Glomerular visceral epithelial cell (primary cell): ENCODE measurements around the gene HNRNPDL.
"Not testable (repeated sequence)": the region's sequence is repeated elsewhere in the genome, so short reads cannot be mapped to it uniquely, and the experiment has no call there.

Experiments used
- DNase-seq: peaks from one replicate; pipeline ENCODE4 v3.0.0-alpha.2; 2016; ENCODE audit errors: extremely low spot score

Gene HNRNPDL

DNA sequence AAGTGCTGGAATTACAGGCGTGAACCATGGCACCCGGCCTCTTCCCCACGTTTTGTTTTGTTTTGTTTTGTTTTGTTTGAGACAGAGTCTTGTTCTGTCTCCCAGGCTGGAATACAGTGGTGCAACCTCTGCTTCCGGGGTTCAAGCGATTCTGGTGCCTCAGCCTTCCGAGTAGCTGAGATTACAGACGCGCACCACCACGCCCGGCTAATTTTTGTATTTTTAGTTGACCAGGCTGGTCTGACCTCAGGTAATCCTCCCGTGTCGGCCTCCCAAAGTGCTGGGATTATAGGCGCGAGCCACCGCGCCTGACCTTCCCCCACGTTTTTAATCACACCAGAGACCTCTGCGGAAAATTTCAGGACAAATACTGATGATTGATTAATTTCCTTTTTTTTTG, 2.3 kb upstream of the HNRNPDL start:
- no peak for DNase-seq

DNA sequence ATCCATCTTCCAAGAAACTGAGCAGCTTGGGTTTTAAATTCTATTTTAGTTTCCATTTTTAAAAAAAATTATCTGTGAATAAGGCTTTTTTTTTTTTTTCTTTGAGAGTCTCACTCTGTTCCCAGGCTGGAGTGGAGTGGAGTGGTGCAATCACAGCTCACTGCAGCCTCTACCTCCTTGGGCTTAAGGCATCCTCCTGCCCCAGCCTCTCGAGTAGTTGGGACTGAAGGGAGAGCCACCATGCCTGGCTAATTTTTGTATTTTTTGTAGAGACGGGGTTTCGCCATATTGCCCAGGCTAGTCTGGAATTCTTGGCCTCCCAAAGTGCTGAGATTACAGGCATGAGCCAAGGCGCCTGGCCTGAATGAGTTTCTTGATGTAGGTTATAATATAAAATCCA, 1.6 kb upstream of the HNRNPDL start:
- no peak for DNase-seq

DNA sequence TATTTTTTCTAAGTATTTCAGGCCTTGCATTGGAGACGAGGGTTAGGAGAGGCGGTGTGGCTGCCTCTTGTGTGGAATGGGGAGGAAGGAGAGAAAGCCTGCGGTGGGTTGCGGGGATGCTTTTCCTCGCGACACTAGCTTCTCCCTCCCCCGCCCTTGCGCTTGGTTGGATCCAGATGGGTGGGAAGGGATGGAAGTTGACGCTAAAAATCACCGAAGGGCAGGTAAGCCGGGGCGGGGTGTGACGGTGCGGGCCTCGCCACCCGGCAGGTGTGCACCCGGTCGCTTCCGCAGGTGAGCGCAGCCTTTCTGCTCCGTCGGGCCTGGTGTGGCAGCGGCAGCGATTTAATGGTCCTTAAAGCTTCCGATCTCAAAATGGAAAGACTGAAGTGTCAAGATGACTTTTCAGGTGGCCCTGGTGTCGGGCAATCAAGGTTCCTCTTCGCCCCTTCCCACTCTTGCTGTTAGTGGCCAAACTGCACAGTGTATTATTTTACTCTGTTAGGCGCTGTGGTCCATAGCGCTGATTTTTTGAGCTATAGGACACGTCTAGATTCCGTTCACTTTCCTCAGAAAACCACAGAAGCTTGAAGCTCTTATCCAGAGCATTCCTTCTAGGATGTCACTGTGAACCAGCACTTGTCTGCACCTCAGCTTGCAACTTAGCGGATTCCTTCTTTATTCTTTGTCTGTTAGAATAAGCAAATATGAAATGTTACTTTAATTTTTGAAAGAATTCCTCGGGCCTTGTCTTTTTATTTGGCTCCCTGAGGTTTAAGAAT, 893 bp upstream of the HNRNPDL start:
- DNase-seq = peak; percentile 21

DNA sequence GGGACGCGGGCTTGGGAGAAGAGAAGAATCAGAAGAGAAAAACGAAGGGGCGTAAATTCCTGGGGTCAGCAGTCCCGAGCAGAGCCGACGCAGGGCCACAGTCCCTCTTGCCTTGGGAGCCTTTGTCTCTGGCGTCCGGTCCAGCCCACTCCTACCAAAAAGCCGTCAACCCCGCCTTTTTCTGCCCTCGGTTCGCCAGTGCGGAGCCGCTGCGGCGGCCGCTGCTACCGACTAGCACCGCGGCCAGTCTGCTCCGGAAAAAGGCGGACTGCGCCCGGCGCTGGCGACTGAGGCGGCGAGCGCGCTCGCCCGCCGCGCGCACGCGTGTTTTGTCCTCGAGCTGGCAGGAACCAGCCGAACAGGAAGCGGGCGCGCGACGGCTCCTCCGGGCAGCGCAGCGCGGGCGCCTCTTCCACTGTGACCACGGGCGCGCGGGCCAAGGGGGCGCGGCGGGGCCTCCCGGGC, 502 bp downstream of the HNRNPDL start:
- no peak for DNase-seq

DNA sequence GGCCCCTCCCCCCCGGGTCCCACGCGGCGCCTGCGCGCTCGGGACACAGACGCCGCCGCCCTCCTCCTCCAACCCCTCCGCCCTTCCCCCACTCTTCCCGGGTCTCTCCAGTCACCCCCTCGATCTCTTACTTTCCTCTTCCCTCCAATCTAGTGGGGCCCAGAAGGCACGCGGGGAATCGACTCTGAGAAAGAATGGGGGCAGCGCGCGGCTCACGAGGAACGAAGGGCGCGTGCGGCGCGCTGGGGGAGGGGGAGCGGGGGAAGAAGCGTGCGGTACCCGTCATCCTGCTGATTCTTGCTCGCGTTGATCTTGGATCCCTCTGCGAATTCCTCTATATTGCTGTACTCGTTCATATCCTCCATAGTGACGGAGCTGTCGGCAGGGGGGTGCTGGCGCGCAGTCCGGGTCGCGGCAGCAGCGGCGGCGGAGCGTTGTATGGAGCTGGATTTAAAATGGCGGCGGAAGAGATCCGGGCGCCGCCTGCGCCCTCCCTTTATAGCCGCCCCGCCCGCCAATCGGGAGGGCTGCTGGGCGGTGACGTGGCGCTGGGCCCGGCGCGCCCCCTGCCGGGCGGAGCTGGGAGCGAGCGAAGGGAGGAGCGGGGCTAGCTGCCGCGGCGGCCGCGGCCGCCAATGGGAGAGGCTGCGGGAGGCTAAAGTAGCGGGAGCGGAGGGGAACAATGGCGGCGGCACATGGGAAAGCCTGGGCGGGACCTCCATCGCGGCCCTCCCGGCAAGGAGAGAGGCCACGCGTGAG, 1.1 kb downstream of the HNRNPDL start:
- DNase-seq = peak; percentile 96

DNA sequence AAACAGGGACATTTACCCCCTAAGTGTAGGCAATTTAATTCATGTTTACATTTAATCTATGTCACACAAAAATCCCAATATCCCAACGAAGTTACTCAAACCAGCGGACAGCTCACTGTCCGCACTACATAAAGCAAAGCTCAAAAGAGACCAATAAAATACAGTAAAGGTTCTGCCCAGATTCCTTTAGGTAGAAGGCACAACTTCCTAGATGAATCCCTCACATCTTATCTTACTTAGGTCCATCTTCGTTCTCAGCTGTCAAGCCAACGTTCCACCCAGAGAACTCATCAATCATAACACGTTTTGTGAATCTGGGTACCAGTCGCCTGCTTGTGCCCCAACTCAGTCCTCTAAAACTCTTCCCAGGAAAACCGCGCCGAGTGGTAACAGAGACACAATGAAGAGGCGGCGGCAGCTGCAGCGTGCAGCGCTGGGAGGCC, 1.7 kb downstream of the HNRNPDL start:
- DNase-seq = no peak

DNA sequence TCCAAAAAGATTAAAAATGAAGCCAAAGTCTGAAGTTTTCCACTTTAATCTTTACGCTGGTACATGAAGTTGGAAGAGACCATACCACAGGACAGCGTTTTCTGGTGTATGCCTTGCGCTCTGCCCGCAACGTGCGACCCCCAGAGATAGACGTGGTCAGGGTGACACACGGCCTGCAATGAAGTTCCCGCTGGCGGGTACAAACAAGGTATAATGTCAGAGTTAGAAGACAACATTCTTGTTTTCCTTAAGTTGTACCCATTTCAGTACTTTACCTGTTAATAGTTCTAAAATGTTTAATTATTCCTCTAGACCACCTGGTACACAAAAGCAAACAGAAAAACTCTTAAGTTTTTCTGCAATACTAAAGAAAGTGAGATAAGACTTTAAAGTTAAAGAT, 4.8 kb downstream of the HNRNPDL start:
- DNase-seq = no peak

DNA sequence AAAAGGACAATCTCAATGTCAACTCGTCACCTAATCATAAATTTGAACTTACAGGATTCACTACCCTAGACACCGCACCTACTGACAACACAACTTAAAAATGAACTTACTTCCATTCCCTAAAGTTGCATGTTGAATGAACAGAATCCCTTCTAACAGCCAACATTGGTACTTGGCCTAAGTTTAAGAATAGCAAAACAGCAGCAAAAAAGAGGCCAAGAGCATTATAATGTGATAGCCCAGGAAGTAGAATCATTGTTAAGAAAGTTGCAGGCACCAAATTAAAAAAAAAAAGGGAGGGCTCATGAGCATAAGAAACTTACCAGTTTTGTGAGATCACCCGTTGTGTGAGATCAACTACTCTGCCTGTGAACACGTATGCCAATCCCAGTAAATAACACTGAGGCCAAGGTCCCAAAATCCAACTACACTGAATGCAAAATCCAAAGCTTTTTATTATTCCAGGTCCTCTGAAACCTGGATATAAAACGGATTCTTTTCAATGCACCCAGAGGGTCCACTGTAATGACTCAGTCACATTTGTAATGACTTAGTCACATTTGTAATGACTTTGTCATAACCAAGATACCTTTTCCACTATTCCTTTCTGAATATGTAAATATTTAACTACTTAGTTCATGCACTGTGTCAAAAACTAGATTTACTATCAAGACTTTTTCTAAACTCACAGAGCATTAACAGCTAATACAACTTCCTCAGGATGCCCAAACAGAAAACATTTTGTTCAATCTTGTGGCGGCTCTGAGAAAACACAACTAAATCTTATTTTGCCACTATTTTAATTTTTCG, 6.8 kb downstream of the HNRNPDL start:
- DNase-seq = peak; percentile 74

DNA sequence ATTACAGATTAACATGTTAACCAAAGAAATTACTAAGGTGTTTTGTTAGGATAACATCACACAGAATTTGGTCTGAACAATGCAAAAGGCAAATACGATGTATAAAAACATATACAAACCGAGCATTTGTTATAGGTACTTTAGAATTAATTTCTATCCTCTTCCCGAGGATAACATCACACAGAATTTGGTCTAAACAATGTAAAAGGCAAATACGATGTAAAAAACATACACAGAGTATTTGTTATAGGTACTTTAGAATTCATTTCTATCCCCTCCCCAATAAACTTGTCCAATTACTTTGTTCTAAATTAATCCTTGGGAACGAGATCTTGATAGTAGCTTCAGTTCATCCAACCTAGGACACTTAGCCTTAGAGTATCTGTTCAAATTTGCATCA, 7.6 kb downstream of the HNRNPDL start:
- no peak for DNase-seq

DNA sequence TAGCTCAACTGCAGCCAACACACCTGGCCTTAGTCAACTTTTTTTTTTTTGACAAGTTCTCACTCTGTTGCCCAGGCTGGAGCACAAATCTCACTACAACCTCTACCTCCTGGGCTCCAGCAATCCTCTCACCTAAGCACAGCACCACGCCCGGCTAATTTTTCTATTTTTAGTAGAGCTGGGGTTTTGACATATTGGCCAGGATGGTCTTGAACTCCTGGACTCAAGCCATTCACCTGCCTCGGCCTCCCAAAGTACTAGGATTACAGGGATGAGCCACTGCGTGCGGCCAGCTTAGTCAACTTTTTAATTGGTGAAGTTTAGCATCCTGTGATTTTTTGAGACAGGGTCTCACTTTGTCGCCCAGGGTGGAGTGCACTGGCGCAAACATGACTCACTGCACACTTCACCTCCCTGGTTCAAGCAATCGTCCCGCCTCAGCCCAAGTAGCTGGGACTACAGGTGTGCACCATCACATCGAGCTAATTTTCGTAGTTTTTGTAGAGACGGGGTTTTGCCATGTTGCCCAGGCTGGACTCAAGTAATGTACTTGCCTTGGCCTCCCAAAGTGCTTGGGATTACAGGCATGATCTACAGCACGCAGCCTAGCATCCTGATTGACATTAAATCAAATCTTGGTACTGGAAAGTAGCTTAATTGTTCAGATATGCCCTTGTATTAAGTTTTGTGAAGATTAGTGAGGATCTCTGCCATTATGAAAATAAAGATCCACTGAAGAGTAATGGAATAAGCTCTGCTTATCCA, 8.3 kb downstream of the HNRNPDL start:
- DNase-seq = peak; percentile 24

DNA sequence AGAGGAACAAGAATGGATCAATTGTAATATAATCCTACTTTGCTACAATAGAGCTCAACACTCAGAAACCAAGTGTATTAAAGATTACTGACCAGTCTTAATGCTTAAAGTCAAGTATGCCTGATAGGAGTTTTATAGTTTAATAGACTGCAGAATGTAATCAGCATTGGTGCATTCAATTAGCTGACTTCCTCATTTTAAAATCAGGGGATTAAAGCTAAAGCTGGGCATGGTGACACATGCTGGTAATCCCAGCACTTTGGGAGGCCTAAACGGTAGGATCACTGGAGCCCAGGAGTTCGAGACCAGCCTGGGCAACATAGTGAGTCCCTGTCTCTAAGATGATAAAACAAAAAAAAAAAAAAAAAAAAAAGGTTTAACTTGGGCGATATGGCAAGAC, 10.8 kb downstream of the HNRNPDL start:
- no peak for DNase-seq

DNA sequence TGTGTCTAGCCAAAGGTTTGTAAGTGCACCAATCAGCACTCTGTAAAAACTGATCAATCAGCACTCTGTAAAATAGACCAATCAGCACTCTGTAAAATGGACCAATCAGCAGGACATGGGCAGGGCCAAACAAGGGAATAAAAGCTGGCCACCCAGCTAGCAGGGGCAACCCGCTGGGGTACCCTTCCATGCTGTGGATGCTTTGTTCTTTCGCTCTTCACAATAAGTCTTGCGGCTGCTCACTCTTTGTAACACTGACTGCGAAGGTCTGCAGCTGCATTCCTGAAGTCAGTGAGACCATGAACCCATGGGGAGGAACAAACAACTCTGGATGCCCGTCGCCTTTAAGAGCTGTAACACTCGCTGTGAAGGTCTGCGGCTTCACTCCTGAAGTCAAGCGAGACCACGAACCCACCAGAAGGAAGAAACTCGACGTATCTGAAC, 14.3 kb downstream of the HNRNPDL start:
- DNase-seq = no peak

DNA sequence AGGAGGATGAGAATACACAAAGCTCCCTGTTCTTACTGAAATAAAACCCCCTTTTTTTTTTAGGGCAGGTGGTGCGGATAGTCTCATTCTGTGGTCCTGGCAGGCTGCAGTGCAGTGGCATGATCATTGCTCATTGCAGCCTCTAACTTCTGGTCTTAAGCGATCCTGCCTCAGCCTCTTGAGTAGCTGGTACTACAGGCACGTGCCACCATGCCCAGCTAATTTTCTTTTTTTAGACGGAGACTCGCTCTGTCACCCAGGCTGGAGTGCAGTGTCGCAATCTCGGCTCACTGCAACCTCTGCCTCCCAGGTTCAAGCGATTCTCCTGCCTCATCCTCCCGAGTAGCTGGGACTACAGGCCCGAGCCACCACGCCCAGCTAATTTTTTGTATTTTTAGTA, 15.2 kb downstream of the HNRNPDL start:
- not testable (repeated sequence) for DNase-seq

DNA sequence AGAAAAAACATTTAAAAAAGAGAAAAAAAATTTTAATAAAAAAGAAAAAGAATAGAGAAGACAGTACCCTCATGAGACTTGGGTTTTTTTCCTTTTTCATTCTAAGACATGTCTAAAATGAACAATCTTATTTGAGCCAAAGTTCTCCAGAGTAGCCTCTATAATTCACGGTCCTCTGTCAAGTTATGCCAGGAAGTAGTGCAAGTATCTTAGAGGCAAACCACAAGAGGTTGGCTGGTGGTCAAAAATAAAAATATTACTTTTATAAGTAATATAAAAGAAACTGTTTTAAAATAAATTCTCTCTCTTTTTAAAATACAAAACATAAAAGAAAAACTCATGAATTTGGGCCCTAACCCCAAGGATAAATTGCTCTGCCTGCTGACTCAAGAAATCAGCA, 26.5 kb downstream of the HNRNPDL start:
- no peak for DNase-seq

DNA sequence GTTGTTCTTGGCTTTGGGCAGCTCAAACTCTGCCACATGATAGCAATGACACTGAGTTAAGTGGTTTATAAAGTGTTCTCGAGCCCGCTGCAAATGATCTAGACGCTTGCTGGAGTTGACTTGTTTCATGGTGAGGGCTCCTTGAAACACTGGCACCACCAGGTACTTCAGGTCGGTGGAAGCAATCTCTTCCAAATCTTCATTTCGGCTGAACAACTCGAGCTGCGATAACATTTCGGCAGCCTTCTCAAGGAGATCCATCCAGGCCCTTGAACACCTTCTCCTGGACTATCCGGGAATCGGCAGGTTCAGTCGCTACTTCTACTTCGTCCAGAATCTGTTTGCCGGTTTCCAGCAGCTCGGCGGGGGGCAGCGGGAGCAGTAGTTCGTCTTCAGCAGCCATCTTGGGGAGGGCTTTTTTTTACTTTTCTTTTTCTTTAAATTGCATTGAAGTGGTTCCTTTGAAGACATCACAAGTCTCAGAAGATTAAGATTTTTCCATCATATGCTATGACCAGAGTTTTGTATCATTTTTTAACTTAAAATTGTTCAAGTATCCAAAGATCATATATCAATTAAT, 28.0 kb downstream of the HNRNPDL start:
- no peak for DNase-seq

DNA sequence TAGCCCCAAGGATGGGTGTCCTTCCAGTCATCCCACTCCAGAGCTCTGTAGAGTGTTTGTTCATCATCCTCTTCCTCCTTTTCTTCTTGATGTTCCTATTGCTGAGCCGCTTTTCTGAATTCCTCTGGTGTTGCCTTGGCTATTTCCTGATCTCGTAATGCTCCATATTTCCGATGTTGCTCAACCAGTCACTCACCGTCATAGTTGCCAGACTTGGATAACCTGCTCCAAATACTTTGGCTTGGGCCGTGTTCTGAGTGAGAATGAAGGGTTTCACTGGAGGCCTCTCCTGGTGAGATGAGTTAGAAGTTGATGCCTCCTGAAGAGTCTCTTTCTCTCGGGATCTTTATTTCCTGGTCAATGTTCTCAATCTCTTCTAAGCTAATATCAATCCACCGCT, 28.7 kb downstream of the HNRNPDL start:
- no peak for DNase-seq

DNA sequence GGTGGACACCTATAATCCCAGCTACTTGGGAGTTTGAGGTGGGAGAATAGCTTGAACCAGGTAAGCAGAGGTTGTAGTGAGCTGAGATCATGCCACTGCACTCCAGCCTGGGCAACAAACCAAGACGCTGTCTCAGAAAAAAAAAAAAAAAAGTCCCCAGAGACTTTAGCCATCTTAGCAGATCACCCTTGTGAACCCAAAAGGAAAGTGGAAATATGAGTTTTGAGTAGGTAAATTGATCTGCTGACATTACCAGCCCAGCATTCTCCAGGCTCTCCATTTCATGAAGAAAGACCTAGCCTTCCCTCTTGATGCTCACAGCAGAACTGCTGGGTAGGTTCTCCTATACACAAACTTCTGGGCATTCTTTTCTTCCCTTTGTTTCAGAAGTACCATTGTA, 32.0 kb downstream of the HNRNPDL start:
- no peak for DNase-seq

DNA sequence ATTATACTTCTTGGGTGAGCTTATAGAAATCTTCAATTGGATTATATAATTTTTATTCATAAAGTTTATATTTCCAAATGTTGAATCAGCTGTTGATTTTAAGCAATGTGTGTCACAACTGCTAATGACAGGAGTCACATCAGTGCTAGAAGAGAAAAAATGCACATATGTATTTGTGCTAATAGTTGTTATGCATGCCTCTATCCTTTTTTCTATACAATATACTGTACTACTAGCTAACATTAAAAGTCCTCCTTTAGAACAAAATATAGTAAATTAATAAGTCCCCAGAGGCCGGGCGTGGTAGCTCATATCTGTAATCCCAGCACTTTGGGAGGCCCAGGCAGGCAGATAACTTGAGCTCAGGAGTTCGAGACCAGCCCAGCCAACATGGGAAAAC, 32.7 kb downstream of the HNRNPDL start:
- no peak for DNase-seq

DNA sequence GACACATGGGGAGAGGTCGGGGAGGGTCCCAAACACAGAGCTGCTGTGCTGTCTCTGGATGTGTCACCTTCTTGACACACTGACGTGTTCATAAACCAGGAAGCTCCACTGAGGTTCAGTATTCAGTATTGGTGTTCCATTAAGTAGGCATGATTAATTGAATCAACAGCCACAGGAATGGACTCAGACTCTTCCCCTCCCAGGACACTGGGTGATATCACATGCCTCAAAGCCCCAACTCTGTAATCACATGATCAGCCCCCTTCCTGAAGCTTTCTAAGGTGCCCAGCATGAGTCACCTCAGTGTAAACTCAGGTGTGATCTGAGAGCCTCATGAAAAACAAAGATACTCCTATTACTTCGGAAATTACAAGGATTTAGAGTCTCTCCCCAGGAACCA, 35.4 kb downstream of the HNRNPDL start:
- DNase-seq = peak; percentile 42

DNA sequence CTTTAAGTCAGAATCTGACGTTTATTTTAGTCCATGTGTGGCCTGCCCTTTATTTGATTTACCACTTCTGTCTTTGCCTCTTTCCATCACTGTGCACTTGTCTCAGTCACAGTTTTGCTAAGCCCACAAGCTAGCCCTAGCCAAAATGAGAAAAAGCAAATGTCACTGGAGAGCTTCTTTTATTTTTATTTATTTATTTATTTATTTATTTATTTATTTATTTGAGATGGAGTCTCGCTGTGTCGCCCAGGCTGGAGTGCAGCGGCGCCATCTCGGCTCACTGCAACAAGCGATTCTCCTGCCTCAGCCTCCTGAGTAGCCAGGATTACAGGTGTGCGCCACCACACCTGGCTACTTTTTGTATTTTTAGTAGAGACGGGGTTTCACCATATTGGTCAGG, 40.2 kb downstream of the HNRNPDL start:
- not testable (repeated sequence) for DNase-seq

DNA sequence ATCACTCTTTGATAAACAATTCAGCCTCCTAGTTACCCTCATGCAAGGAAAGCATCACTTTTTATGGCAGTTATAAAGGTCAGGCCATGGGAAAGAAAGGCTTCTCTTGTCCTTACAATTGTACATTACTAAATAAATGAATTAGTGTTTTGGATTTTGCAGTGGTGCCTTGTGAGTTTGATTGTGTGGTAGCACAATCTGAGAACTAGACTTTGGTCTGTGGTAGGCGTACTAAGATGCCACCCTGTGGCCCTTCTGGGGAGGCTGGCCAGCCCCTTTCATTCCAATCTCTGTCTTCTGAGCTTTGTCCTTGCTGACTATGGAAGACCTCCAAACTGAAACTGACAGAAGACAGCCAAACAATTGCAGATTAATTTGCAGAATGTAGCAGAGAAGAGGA, 41.9 kb downstream of the HNRNPDL start:
- no peak for DNase-seq
